Uterus (tissue), 2 donors: ENCODE measurements around the gene DUSP22.

ENCODE experiments used
- POLR2A ChIP-seq, 2 donors: fragments of 450-650 bp; IDR thresholded peaks; one replicate each; pipeline ENCODE4 v1.6.1; 2016; ENCODE audit warnings: antibody characterized with exemption in 2 of 2, mild to moderate bottlenecking in 1 of 2, moderate library complexity in 1 of 2
- TF ChIP-seq, protein P1 (sequence below), 4 experiments: fragments of 200-600 bp in 2 of 4; fragments of 450-650 bp in 2 of 4; sonication (generic) in 2 of 4; IDR thresholded peaks; one replicate each; pipeline ENCODE4 v1.5.1; 2016 to 2019; ENCODE audit warnings: antibody characterized with exemption in 4 of 4, mild to moderate bottlenecking in 2 of 4, moderate library complexity in 1 of 4

- TF ChIP-seq, protein P1, sequence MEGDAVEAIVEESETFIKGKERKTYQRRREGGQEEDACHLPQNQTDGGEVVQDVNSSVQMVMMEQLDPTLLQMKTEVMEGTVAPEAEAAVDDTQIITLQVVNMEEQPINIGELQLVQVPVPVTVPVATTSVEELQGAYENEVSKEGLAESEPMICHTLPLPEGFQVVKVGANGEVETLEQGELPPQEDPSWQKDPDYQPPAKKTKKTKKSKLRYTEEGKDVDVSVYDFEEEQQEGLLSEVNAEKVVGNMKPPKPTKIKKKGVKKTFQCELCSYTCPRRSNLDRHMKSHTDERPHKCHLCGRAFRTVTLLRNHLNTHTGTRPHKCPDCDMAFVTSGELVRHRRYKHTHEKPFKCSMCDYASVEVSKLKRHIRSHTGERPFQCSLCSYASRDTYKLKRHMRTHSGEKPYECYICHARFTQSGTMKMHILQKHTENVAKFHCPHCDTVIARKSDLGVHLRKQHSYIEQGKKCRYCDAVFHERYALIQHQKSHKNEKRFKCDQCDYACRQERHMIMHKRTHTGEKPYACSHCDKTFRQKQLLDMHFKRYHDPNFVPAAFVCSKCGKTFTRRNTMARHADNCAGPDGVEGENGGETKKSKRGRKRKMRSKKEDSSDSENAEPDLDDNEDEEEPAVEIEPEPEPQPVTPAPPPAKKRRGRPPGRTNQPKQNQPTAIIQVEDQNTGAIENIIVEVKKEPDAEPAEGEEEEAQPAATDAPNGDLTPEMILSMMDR (IDR thresholded peaks at IDR 0.05): no peak
- TF ChIP-seq POLR2A (IDR thresholded peaks at IDR 0.05): no peak
Observed at GRCh38 chr6:280775-281468, 11.4 kb upstream of the DUSP22 start.
